Measurements from ENCODE around the gene ATAD3B.
"Not testable (repeated sequence)": the region's sequence is repeated elsewhere in the genome, so short reads cannot be mapped to it uniquely, and the experiment has no call there.

- TF ChIP-seq CTCF (IDR thresholded peaks at IDR 0.05 in 2 of 3, conservative IDR thresholded peaks at IDR 0.05 in 1 of 3; ENCODE audit: control insufficient read depth in 2 of 3, extremely low read depth in 1 of 3, insufficient read depth in 1 of 3, low read depth in 3 of 3, low read length in 3 of 3); CREB1 (IDR thresholded peaks at IDR 0.05; ENCODE audit: low read depth); RBBP5 (conservative IDR thresholded peaks at IDR 0.05); TAF1 (IDR thresholded peaks at IDR 0.05; ENCODE audit: borderline replicate concordance, low read depth, low read length); POLR2AphosphoS5 (IDR thresholded peaks at IDR 0.05; ENCODE audit: low read length); CHD1 (IDR thresholded peaks at IDR 0.05; ENCODE audit: low read depth, low read length); TCF12 (IDR thresholded peaks at IDR 0.05; ENCODE audit: low read depth, low read length); STAT3 (IDR thresholded peaks at IDR 0.05; ENCODE audit: low read depth, low read length); YY1 (IDR thresholded peaks at IDR 0.05; ENCODE audit: low read depth, low read length); HDGF (IDR thresholded peaks at IDR 0.05); RAD21 (IDR thresholded peaks at IDR 0.05; ENCODE audit: insufficient read depth, low read depth, low read length): not testable (repeated sequence)
- TF ChIP-seq, protein P1, sequence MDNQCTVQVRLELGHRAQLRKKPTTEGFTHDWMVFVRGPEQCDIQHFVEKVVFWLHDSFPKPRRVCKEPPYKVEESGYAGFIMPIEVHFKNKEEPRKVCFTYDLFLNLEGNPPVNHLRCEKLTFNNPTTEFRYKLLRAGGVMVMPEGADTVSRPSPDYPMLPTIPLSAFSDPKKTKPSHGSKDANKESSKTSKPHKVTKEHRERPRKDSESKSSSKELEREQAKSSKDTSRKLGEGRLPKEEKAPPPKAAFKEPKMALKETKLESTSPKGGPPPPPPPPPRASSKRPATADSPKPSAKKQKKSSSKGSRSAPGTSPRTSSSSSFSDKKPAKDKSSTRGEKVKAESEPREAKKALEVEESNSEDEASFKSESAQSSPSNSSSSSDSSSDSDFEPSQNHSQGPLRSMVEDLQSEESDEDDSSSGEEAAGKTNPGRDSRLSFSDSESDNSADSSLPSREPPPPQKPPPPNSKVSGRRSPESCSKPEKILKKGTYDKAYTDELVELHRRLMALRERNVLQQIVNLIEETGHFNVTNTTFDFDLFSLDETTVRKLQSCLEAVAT (IDR thresholded peaks at IDR 0.05), result not testable (repeated sequence)
Measured at GRCh38 chr1:1459156-1459555, 12.4 kb upstream of the ATAD3B start.
